Prostate gland (tissue), 2 donors: ENCODE results near the gene GRB10. TPM values are rescaled to one million over a fixed set of nuclear protein-coding genes. Genes with fewer than 3 reads are reported as not detected.
A peak's percentile ranks its signal among the peaks of the same experiment; 100 is the strongest.

ENCODE experiments used
- DNase-seq: peaks from one replicate; pipeline ENCODE4 v3.0.0-alpha.2; 2019; ENCODE audit warnings: low spot score
- H3K27ac ChIP-seq, 2 donors: fragments of 200-600 bp; sonication (generic); 2 replicates each; pipeline ENCODE4 v1.5.1; 2017 to 2019
- H3K27me3 ChIP-seq: fragments of 200-600 bp; sonication (generic); replicated peaks from 2 replicates; pipeline ENCODE4 v1.5.1; 2019; ENCODE audit not compliant: insufficient read depth
- H3K36me3 ChIP-seq, 2 donors: fragments of 200-600 bp; sonication (generic); 1 replicate in 1 of 2; 2 replicates in 1 of 2; pipeline versions ENCODE4 v1.5.1 to v1.8.1; 2017 to 2019
- H3K4me1 ChIP-seq: fragments of 200-600 bp; sonication (generic); replicated peaks from 2 replicates; pipeline ENCODE4 v1.5.1; 2019
- H3K4me3 ChIP-seq, 2 donors: fragments of 200-600 bp; sonication (generic); 2 replicates each; pipeline ENCODE4 v1.5.1; 2017 to 2019
- H3K9me3 ChIP-seq: fragments of 200-600 bp; sonication (generic); 2 replicates; pipeline ENCODE4 v1.5.1; 2017
- POLR2A ChIP-seq: fragments of 450-650 bp; IDR thresholded peaks from one replicate; pipeline ENCODE4 v1.6.1; 2016; ENCODE audit warnings: antibody characterized with exemption, mild to moderate bottlenecking
- POLR2AphosphoS5 ChIP-seq: sonication (generic); formaldehyde crosslinking; IDR thresholded peaks from one replicate; pipeline ENCODE4 v1.6.1; 2017; ENCODE audit warnings: antibody characterized with exemption
- WGBS: methylation state at CpG from one replicate; pipeline ENCODE4 v1.1.5; 2018; 5-methylcytosine and 5-hydroxymethylcytosine counted together
- intact Hi-C: fragments of 100-400 bp; cut with DNase I; formaldehyde crosslinking; loops from one replicate; pipeline ENCODE4 v1.14.2; 2022
- total RNA-seq, 2 donors: library from RNA; depleted of rRNA; stranded (reverse); fragments of >200 nt; gene quantifications; one replicate each; pipeline ENCODE4 v1.1.0, GENCODE V29; 2016
- TF ChIP-seq, protein P1 (sequence below), 4 experiments: fragments of 200-600 bp in 2 of 4; fragments of 450-650 bp in 2 of 4; sonication (generic) in 2 of 4; IDR thresholded peaks; 1 replicate in 3 of 4; 2 replicates in 1 of 4; pipeline ENCODE4 v1.5.1; 2016 to 2019; ENCODE audit warnings: antibody characterized with exemption in 4 of 4, mild to moderate bottlenecking in 2 of 4, moderate library complexity in 2 of 4

Gene GRB10
- total RNA-seq, 2 donors from 2014 or later = 54.3 to 63.1 TPM

DNA sequence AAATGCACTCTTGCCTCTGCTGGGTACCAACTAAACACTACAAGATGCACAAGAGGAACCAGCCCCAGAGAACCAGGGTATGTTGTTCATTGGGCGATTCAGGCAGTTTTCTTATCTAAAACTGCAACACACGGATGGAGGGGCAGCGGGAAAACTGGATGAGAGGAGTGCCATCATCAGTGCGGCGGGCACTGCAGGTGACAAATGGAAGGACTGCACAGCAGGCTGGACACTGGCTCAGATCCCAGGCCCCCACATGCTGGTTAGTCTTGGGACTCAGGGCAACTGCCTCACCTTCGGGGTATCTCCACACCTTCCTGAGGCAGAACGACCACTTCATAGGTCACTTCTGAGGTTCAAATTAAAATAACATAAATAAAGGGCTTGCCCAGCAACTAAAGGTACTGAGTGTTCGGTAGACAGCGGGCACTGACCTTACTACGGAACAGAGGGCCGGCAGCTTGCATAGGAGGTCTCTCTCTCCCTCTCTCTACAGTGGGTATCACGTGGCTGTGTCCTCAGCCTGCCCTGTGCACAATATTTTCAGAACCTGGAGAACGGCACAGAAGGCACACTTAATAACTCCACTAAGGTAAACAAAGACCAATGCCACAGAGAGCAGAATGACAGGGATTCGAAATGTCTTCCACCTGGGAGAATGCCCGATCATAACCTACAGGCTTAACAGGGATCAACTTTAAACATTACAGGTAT lies 72.1 kb downstream of the GRB10 start:
- H3K4me1 ChIP-seq = no peaks in the 10 kb centered on the region
- intact Hi-C loops = no loop called here
- peak overlapping the region in 1 of 2 donors; percentile 16 for H3K27ac ChIP-seq
- H3K4me3 ChIP-seq = no peak overlapping the region
- H3K9me3 ChIP-seq = no peaks in the 10 kb centered on the region
- H3K27me3 ChIP-seq = no peaks in the 10 kb centered on the region
- WGBS = 67% methylated on average over 15 of the region's 15 CpGs
- no peaks in the 10 kb centered on the region for H3K36me3 ChIP-seq
- no peak for DNase-seq
- TF ChIP-seq POLR2AphosphoS5 = no peak
- TF ChIP-seq, protein P1, sequence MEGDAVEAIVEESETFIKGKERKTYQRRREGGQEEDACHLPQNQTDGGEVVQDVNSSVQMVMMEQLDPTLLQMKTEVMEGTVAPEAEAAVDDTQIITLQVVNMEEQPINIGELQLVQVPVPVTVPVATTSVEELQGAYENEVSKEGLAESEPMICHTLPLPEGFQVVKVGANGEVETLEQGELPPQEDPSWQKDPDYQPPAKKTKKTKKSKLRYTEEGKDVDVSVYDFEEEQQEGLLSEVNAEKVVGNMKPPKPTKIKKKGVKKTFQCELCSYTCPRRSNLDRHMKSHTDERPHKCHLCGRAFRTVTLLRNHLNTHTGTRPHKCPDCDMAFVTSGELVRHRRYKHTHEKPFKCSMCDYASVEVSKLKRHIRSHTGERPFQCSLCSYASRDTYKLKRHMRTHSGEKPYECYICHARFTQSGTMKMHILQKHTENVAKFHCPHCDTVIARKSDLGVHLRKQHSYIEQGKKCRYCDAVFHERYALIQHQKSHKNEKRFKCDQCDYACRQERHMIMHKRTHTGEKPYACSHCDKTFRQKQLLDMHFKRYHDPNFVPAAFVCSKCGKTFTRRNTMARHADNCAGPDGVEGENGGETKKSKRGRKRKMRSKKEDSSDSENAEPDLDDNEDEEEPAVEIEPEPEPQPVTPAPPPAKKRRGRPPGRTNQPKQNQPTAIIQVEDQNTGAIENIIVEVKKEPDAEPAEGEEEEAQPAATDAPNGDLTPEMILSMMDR (IDR thresholded peaks at IDR 0.05) = no peak
- no peak for TF ChIP-seq POLR2A

DNA sequence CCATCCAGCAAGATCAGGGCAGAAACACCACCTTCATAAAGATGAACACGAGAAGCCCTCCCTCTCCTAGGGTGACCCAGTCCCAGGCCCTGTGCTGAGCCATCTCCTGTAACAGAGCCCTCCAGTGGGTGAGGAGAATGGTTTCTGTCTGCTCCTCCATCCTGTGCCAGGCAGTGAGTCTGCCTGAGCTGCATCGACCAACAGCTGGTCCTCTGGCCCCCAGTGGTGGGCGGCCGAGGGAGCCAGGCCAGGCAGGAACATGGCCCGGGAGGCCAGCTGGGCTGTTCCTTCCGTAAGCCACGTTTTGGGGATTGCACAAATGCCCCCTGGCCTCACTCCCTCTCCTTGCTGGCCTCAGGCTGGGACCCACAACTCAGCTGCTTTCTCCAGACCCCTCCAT lies 73.5 kb downstream of the GRB10 start:
- Histone ChIP-seq H3K4me3 (no peak overlapping the region), H3K27me3 (no peaks in the 10 kb centered on the region), H3K4me1 (no peaks in the 10 kb centered on the region), H3K9me3 (no peaks in the 10 kb centered on the region), H3K36me3 (no peaks in the 10 kb centered on the region), H3K27ac (peak overlapping the region; percentile 32 to 49)
- TF ChIP-seq POLR2AphosphoS5 = no peak
- no peak for TF ChIP-seq POLR2A
- intact Hi-C loops = no loop called here
- WGBS = 91% methylated on average over 7 of the region's 7 CpGs
- no peak for DNase-seq

DNA sequence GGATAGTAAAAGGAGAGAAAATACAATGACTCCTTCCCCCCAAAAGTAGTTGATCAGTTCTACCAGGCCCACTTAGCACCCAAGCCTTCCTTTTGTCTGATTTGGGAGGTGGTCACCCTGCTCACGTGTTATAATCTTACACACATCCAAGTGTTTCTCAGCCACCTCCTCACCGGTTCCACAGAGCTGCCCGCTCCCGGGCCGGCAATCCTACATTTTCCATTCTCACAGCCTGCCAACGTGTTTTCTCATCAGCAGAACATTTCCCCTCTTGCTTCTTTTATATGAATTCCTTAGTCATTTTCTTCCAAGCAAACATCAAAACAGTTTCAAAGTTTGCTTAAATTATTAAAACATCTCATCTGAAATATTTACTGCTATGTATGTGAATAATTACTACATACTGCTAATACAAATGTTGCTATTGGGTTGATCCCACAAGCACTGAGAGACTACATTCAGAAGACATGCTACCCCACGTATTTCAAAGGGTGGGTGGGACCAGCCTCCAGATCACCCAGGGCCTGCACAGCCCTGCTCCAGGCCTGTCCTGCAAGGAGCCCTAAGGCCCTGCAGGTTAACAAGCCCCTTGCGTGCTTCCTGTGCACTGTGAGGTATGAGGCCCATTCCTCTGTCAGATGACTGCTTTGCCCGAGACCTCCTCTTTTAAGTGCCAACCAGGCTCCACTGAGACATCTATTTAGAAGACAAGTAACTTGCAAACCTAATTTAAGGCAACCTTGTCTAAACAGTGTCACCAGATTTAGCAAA lies 75.3 kb downstream of the GRB10 start:
- TF ChIP-seq, protein P1 (IDR thresholded peaks at IDR 0.05) = no peak
- TF ChIP-seq POLR2AphosphoS5 = no peak
- no peak for TF ChIP-seq POLR2A
- no peaks in the 10 kb centered on the region for H3K4me1 ChIP-seq
- WGBS = 59% methylated on average over 9 of the region's 9 CpGs
- no peaks in the 10 kb centered on the region for H3K36me3 ChIP-seq
- H3K27ac ChIP-seq = peak overlapping the region in 1 of 2 donors; percentile 49
- intact Hi-C loops = no loop called here
- H3K4me3 ChIP-seq = no peak overlapping the region
- no peaks in the 10 kb centered on the region for H3K27me3 ChIP-seq
- DNase-seq = no peak
- no peaks in the 10 kb centered on the region for H3K9me3 ChIP-seq

DNA sequence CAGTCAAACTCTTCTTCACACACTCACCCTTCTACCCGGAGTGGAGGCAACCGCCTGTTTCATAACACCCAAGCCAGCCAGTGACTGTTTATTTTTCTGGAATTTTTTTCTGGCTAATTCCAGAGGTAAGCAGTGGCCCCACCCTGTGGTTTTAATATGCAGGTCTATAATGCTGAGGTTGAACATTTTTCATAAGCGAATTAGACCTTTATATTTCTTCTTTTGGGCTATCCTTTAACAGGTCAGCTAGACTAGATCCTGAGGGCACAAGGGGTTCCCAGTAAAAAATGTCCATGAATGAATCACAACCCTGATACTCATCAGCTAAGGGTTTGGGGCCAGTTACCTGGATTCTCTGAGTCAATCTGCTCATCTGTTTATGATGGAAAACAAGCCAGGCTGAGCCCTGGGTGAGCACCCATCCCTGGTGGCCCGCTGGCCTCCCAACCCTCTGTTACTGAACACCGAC lies 76.2 kb downstream of the GRB10 start:
- H3K9me3 ChIP-seq = no peaks in the 10 kb centered on the region
- H3K4me3 ChIP-seq = no peak overlapping the region
- intact Hi-C loops = no loop called here
- 82% methylated on average over 5 of the region's 5 CpGs for WGBS
- H3K36me3 ChIP-seq = no peaks in the 10 kb centered on the region
- no peaks in the 10 kb centered on the region for H3K4me1 ChIP-seq
- no peaks in the 10 kb centered on the region for H3K27me3 ChIP-seq
- no peak for DNase-seq
- no peak overlapping the region for H3K27ac ChIP-seq
- no peak for TF ChIP-seq POLR2AphosphoS5

DNA sequence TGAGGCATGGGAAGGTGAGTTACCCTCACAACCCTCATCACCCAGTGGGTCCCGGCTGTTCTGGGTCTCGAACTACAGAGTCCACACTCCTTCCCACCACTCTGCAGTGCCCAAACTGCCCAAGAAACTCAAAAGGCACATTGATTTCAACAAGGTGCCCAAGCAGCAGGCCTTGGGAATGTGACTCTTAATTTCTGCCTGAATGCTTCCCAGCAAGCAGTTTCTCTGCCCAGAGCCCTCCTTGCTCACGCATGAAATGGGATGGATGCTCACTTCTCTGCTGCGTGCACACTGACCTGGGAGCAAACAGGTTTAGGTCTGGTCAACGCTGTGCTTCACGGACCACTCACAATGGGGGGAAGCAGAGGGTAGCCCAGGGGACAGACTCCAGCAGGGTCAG lies 77.9 kb downstream of the GRB10 start:
- H3K36me3 ChIP-seq = no peaks in the 10 kb centered on the region
- DNase-seq = no peak
- TF ChIP-seq, protein P1 (IDR thresholded peaks at IDR 0.05) = no peak
- TF ChIP-seq POLR2AphosphoS5 (no peak), POLR2A (no peak)
- no peaks in the 10 kb centered on the region for H3K4me1 ChIP-seq
- intact Hi-C loops = no loop called here
- no peak overlapping the region for H3K4me3 ChIP-seq
- 95% methylated on average over 6 of the region's 6 CpGs for WGBS
- no peaks in the 10 kb centered on the region for H3K27me3 ChIP-seq
- H3K9me3 ChIP-seq = no peaks in the 10 kb centered on the region
- H3K27ac ChIP-seq = no peak overlapping the region
